GM19372 (cell line): ENCODE results near the gene KIZ.
"Not testable (repeated sequence)": the region's sequence is repeated elsewhere in the genome, so short reads cannot be mapped to it uniquely, and the experiment has no call there.

Experiments used
- ATAC-seq: cut with Tn5 transposase; IDR thresholded peaks from one replicate; pipeline ENCODE4 v1.9.1; 2021; ENCODE audit warnings: mild to moderate bottlenecking, low read depth, moderate library complexity; ENCODE audit not compliant: unreplicated experiment

KIZ gene

GRCh38 chr20:21167261-21167660 is 41.4 kb downstream of the KIZ start:
- ATAC-seq, result no peak

GRCh38 chr20:21168061-21168460 is 42.2 kb downstream of the KIZ start:
- ATAC-seq, result not testable (repeated sequence)

- no peak for ATAC-seq
Measured at GRCh38 chr20:21172626-21173025, 46.7 kb downstream of the KIZ start.

GRCh38 chr20:21173485-21173884 is 47.6 kb downstream of the KIZ start:
- ATAC-seq, result no peak

GRCh38 chr20:21174516-21175239 is 48.8 kb downstream of the KIZ start:
- no peak for ATAC-seq

- ATAC-seq, result no peak
Measured at GRCh38 chr20:21175433-21175832, 49.6 kb downstream of the KIZ start.

- ATAC-seq, result no peak
Measured at GRCh38 chr20:21177767-21178166, 51.9 kb downstream of the KIZ start.

GRCh38 chr20:21179757-21180156 is 53.9 kb downstream of the KIZ start:
- no peak for ATAC-seq

GRCh38 chr20:21180248-21180647 is 54.4 kb downstream of the KIZ start:
- no peak for ATAC-seq

- no peak for ATAC-seq
Measured at GRCh38 chr20:21181028-21181427, 55.1 kb downstream of the KIZ start.

GRCh38 chr20:21182832-21183563 is 57.1 kb downstream of the KIZ start:
- ATAC-seq, result no peak

- ATAC-seq, result no peak
Measured at GRCh38 chr20:21183722-21184121, 57.8 kb downstream of the KIZ start.

GRCh38 chr20:21184819-21185218 is 58.9 kb downstream of the KIZ start:
- ATAC-seq, result no peak

GRCh38 chr20:21185849-21186248 is 60.0 kb downstream of the KIZ start:
- ATAC-seq, result no peak

GRCh38 chr20:21189761-21190523 is 64.1 kb downstream of the KIZ start:
- no peak for ATAC-seq

- no peak for ATAC-seq
Measured at GRCh38 chr20:21190869-21191268, 65.0 kb downstream of the KIZ start.

- no peak for ATAC-seq
Measured at GRCh38 chr20:21191839-21192238, 66.0 kb downstream of the KIZ start.

GRCh38 chr20:21202259-21202658 is 76.4 kb downstream of the KIZ start:
- ATAC-seq, result no peak

GRCh38 chr20:21203088-21203656 is 77.3 kb downstream of the KIZ start:
- no peak for ATAC-seq

GRCh38 chr20:21206584-21206983 is 80.7 kb downstream of the KIZ start:
- no peak for ATAC-seq

GRCh38 chr20:21208999-21209398 is 83.1 kb downstream of the KIZ start:
- no peak for ATAC-seq
